Liver (tissue), 9 donors: ENCODE data around the gene MAN2A1. TPM values are rescaled to one million over a fixed set of nuclear protein-coding genes. Genes with fewer than 3 reads are reported as not detected.

Experiments
- DNase-seq: peaks from one replicate; pipeline ENCODE4 v3.0.0-alpha.2; 2017; ENCODE audit warnings: low spot score
- H3K27ac ChIP-seq, 2 donors: one replicate each; pipeline ENCODE4 v1.7.0; 2013; ENCODE audit warnings: inconsistent platforms in 2 of 2, low read length in 2 of 2, control low read depth in 1 of 2, low read depth in 1 of 2, mild to moderate bottlenecking in 1 of 2
- H3K27me3 ChIP-seq, 4 donors: one replicate each; pipeline versions ENCODE4 v1.6.1 to v1.7.0; 2013; ENCODE audit warnings: low read length in 3 of 4, inconsistent platforms in 1 of 4, mild to moderate bottlenecking in 1 of 4, moderate library complexity in 1 of 4; ENCODE audit not compliant: control insufficient read depth in 4 of 4, insufficient read depth in 4 of 4
- H3K36me3 ChIP-seq, 4 donors: one replicate each; pipeline versions ENCODE4 v1.6.1 to v1.7.0; 2013; ENCODE audit warnings: low read length in 3 of 4, mild to moderate bottlenecking in 3 of 4, low read depth in 1 of 4, moderate library complexity in 1 of 4; ENCODE audit not compliant: control insufficient read depth in 4 of 4, insufficient read depth in 3 of 4
- H3K4me1 ChIP-seq, 4 donors: one replicate each; pipeline versions ENCODE4 v1.6.1 to v1.7.0; 2013; ENCODE audit warnings: low read length in 3 of 4, mild to moderate bottlenecking in 3 of 4, moderate library complexity in 1 of 4; ENCODE audit not compliant: control insufficient read depth in 4 of 4, insufficient read depth in 4 of 4
- H3K4me3 ChIP-seq, 3 donors: one replicate each; pipeline versions ENCODE4 v1.6.1 to v1.7.0; 2013; ENCODE audit warnings: low read length in 3 of 3, control low read depth in 1 of 3, low read depth in 1 of 3, mild to moderate bottlenecking in 1 of 3
- H3K9ac ChIP-seq, 2 donors: one replicate each; pipeline ENCODE4 v1.7.0; 2013; ENCODE audit warnings: low read length in 2 of 2, mild to moderate bottlenecking in 2 of 2, moderate library complexity in 2 of 2, control low read depth in 1 of 2, low read depth in 1 of 2
- H3K9me3 ChIP-seq, 4 donors: one replicate each; pipeline versions ENCODE4 v1.6.1 to v1.7.0; 2013; ENCODE audit warnings: low read length in 3 of 4; ENCODE audit not compliant: control insufficient read depth in 4 of 4
- ATF3 ChIP-seq: IDR thresholded peaks from 2 replicates; pipeline ENCODE4 v1.6.1; 2016; ENCODE audit warnings: antibody characterized with exemption
- CTCF ChIP-seq: fragments of 150-350 bp; IDR thresholded peaks from 2 replicates; pipeline ENCODE4 v1.5.1; 2017; ENCODE audit warnings: improper control_type of control experiment, low read depth, low read length; ENCODE audit not compliant: missing input control
- EGR1 ChIP-seq, 2 donors: IDR thresholded peaks; 2 replicates each; pipeline ENCODE4 v1.6.1; 2016 to 2018; ENCODE audit warnings: antibody characterized with exemption in 2 of 2, low read depth in 2 of 2
- FOXA1 ChIP-seq: IDR thresholded peaks from 2 replicates; pipeline ENCODE4 v1.6.1; 2016; ENCODE audit warnings: antibody characterized with exemption
- FOXA2 ChIP-seq: IDR thresholded peaks from 2 replicates; pipeline ENCODE4 v1.6.1; 2016; ENCODE audit warnings: antibody characterized with exemption
- GABPA ChIP-seq, 2 donors: IDR thresholded peaks in 1 of 2; conservative IDR thresholded peaks in 1 of 2; 2 replicates each; pipeline ENCODE4 v1.6.1; 2016; ENCODE audit warnings: antibody characterized with exemption in 2 of 2, mild to moderate bottlenecking in 1 of 2, moderate library complexity in 1 of 2
- HNF4A ChIP-seq, 2 donors: conservative IDR thresholded peaks; 2 replicates each; pipeline ENCODE4 v1.6.1; 2016; ENCODE audit warnings: antibody characterized with exemption in 2 of 2, mild to moderate bottlenecking in 2 of 2
- HNF4G ChIP-seq: IDR thresholded peaks from 2 replicates; pipeline ENCODE4 v1.6.1; 2016; ENCODE audit warnings: antibody characterized with exemption
- JUND ChIP-seq, 2 donors: IDR thresholded peaks; 2 replicates each; pipeline ENCODE4 v1.6.1; 2016; ENCODE audit warnings: antibody characterized with exemption in 2 of 2
- MAX ChIP-seq: IDR thresholded peaks from 2 replicates; pipeline ENCODE4 v1.6.1; 2016; ENCODE audit warnings: antibody characterized with exemption
- NR2F2 ChIP-seq: IDR thresholded peaks from 2 replicates; pipeline ENCODE4 v1.6.1; 2016; ENCODE audit warnings: antibody characterized with exemption
- RAD21 ChIP-seq, 2 donors: IDR thresholded peaks; 2 replicates each; pipeline ENCODE4 v1.6.1; 2016; ENCODE audit warnings: antibody characterized with exemption in 2 of 2, mild to moderate bottlenecking in 2 of 2
- REST ChIP-seq: IDR thresholded peaks from 2 replicates; pipeline ENCODE4 v1.6.1; 2016; ENCODE audit warnings: antibody characterized with exemption, mild to moderate bottlenecking
- RXRA ChIP-seq, 2 donors: IDR thresholded peaks; 2 replicates each; pipeline ENCODE4 v1.6.1; 2017 to 2018; ENCODE audit warnings: antibody characterized with exemption in 2 of 2, mild to moderate bottlenecking in 1 of 2
- SP1 ChIP-seq: IDR thresholded peaks from 2 replicates; pipeline ENCODE4 v1.6.1; 2018; ENCODE audit warnings: antibody characterized with exemption, mild to moderate bottlenecking
- TAF1 ChIP-seq: conservative IDR thresholded peaks from 2 replicates; pipeline ENCODE4 v1.6.1; 2016; ENCODE audit warnings: antibody characterized with exemption, mild to moderate bottlenecking
- YY1 ChIP-seq: IDR thresholded peaks from 2 replicates; pipeline ENCODE4 v1.6.1; 2016; ENCODE audit warnings: antibody characterized with exemption, mild to moderate bottlenecking
- ZBTB33 ChIP-seq: IDR thresholded peaks from 2 replicates; pipeline ENCODE4 v1.6.1; 2016; ENCODE audit warnings: antibody characterized with exemption
- WGBS: extraction: QIAGEN DNeasy Blood & Tissue Kit; methylation state at CpG from one replicate; pipeline ENCODE4 v1.1.7; 2013; 5-methylcytosine and 5-hydroxymethylcytosine counted together
- polyA plus RNA-seq, 2 donors: library from polyadenylated mRNA; stranded (reverse) in 1 of 2; unstranded in 1 of 2; fragments of 200-250 nt in 1 of 2; fragments of >200 nt in 1 of 2; fragmentation: Nextera tagmentation in 1 of 2; extraction: Ambion mirVana in 1 of 2; gene quantifications; one replicate each; pipeline versions ENCODE4 v1.2.1 to v1.2.3, GENCODE V29; 2013 to 2015
- total RNA-seq, 2 donors: library from RNA; depleted of rRNA; stranded (reverse); fragments of >200 nt; gene quantifications; one replicate each; pipeline ENCODE4 v1.2.3, GENCODE V29; 2014
- donor health status: healthy.
- donor health status: healthy.
- donor health status: healthy.
- donor health status: healthy.
- donor health status: healthy.

MAN2A1 gene
- total and polyA plus RNA-seq, 4 donors: 21.4 to 82.8 (median 47.3) TPM

GRCh38 chr5:109688970-109689739 lies 572 bp upstream of the MAN2A1 start:
- Histone ChIP-seq H3K27me3 (no peaks in the 10 kb centered on the region), H3K36me3 (no peaks in the 10 kb centered on the region), H3K4me1 (peaks cover 2 to 33% (median 20%) of the 10 kb centered on the region in 4 donors), H3K4me3 (peak overlapping the region; percentile 79 to 95 (median 92)), H3K27ac (peak overlapping the region; percentile 98 to 99), H3K9ac (peak overlapping the region; percentile 7 to 33), H3K9me3 (peaks cover 0 to 6% (median under 1%) of the 10 kb centered on the region in 4 donors)
- peak; percentile 86 for DNase-seq
- TF ChIP-seq JUND (IDR thresholded peaks at IDR 0.05): peak in 1 of 2 donors; percentile 42
- TF ChIP-seq CTCF: no peak
- peak; percentile 5 for TF ChIP-seq MAX
- TF ChIP-seq EGR1 (IDR thresholded peaks at IDR 0.05; ENCODE audit: low read depth in 2 of 2): peak in 1 of 2 donors; percentile 20
- no peak for TF ChIP-seq FOXA2
- peak; percentile 18 for TF ChIP-seq YY1
- TF ChIP-seq NR2F2: peak; percentile 35
- no peak for TF ChIP-seq ZBTB33
- no peak for TF ChIP-seq FOXA1
- TF ChIP-seq RXRA (IDR thresholded peaks at IDR 0.05): peak; percentile 6 to 44
- TF ChIP-seq HNF4A (conservative IDR thresholded peaks at IDR 0.05): no peak
- no peak for TF ChIP-seq HNF4G
- peak; percentile 85 for TF ChIP-seq REST
- TF ChIP-seq ATF3: no peak
- TF ChIP-seq TAF1: peak; percentile 89
- no peak for TF ChIP-seq RAD21 (IDR thresholded peaks at IDR 0.05)
- TF ChIP-seq SP1: peak; percentile 70
- TF ChIP-seq GABPA (IDR thresholded peaks at IDR 0.05 in 1 of 2, conservative IDR thresholded peaks at IDR 0.05 in 1 of 2): no peak
- under 1% methylated on average over 68 of the region's 68 CpGs for WGBS
